HUDEP-2 (cell line): Measurements from ENCODE around the gene TRMT61A.

ENCODE experiments used
- DNase-seq, 76 experiments: peaks; one replicate each; lab custom pipeline; 2025; ENCODE audit not compliant: unreplicated experiment in 76 of 76; lab: John Stamatoyannopoulos, UW

The TRMT61A gene

GRCh38 chr14:103528587-103529382, at the start of gene TRMT61A:
Gene TRMT61A, plus strand, starts transcription at chr14:103529196. Its CDS starts 783 bp downstream, at chr14:103529979.
- DNase-seq = peak in 73 of 76 experiments; percentile 38 to 87 (median 73)

GRCh38 chr14:103480595-103480994, 48.4 kb upstream of the TRMT61A start:
- no peak for DNase-seq

GRCh38 chr14:103483600-103483999, 45.4 kb upstream of the TRMT61A start:
- DNase-seq = no peak

GRCh38 chr14:103485504-103485903, 43.5 kb upstream of the TRMT61A start:
- DNase-seq = peak in 2 of 76 experiments; percentile 4 to 11

- no peak for DNase-seq
Measured at GRCh38 chr14:103488071-103488470, 40.9 kb upstream of the TRMT61A start.

GRCh38 chr14:103488960-103489359, 40.0 kb upstream of the TRMT61A start:
- no peak for DNase-seq

GRCh38 chr14:103489621-103490020, 39.4 kb upstream of the TRMT61A start:
- DNase-seq = no peak

- no peak for DNase-seq
Measured at GRCh38 chr14:103491691-103492090, 37.3 kb upstream of the TRMT61A start.

- DNase-seq = no peak
Measured at GRCh38 chr14:103492156-103492925, 36.7 kb upstream of the TRMT61A start.

- DNase-seq = no peak
Measured at GRCh38 chr14:103495854-103496253, 33.1 kb upstream of the TRMT61A start.

GRCh38 chr14:103496776-103497175, 32.2 kb upstream of the TRMT61A start:
- DNase-seq = no peak

- DNase-seq = no peak
Measured at GRCh38 chr14:103499709-103500108, 29.3 kb upstream of the TRMT61A start.

GRCh38 chr14:103500148-103500990, 28.6 kb upstream of the TRMT61A start:
- peak in 71 of 76 experiments; percentile 7 to 84 (median 65) for DNase-seq

GRCh38 chr14:103501041-103501870, 27.7 kb upstream of the TRMT61A start:
- no peak for DNase-seq

GRCh38 chr14:103501921-103502669, 26.9 kb upstream of the TRMT61A start:
- DNase-seq = no peak

GRCh38 chr14:103502877-103503276, 26.1 kb upstream of the TRMT61A start:
- no peak for DNase-seq

- no peak for DNase-seq
Measured at GRCh38 chr14:103503296-103503695, 25.7 kb upstream of the TRMT61A start.

GRCh38 chr14:103504991-103505565, 23.9 kb upstream of the TRMT61A start:
- no peak for DNase-seq

GRCh38 chr14:103507751-103508150, 21.2 kb upstream of the TRMT61A start:
- no peak for DNase-seq
